Stimulated activated CD8-positive, alpha-beta memory T cell treated with anti-CD3 and anti-CD28 coated beads, Interleukin-7, amount 100 ng/mL, for 48 hours (primary cell): ENCODE measurements around the gene ERG.

Experiments used
- DNase-seq, 2 donors: peaks; one replicate each; pipeline ENCODE4 v3.0.0-alpha.2; 2020; ENCODE audit warnings: low read depth in 1 of 2; ENCODE audit errors: extremely low read depth in 1 of 2

The ERG gene

GRCh38 chr21:38396325-38396724, 102.0 kb downstream of the ERG start:
- DNase-seq, result no peak

- DNase-seq, result no peak
Measured at GRCh38 chr21:38395581-38395980, 102.7 kb downstream of the ERG start.

GRCh38 chr21:38392661-38393060, 105.6 kb downstream of the ERG start:
- no peak for DNase-seq

GRCh38 chr21:38389896-38390295, 108.4 kb downstream of the ERG start:
- DNase-seq, result no peak

- DNase-seq, result no peak
Measured at GRCh38 chr21:38389354-38389676, 109.0 kb downstream of the ERG start.

- DNase-seq, result no peak
Measured at GRCh38 chr21:38388647-38389353, 109.5 kb downstream of the ERG start.

GRCh38 chr21:38388203-38388602, 110.1 kb downstream of the ERG start:
- no peak for DNase-seq

- no peak for DNase-seq
Measured at GRCh38 chr21:38386967-38387366, 111.3 kb downstream of the ERG start.

GRCh38 chr21:38385427-38386175, 112.7 kb downstream of the ERG start:
- no peak for DNase-seq

- DNase-seq, result no peak
Measured at GRCh38 chr21:38384675-38385426, 113.4 kb downstream of the ERG start.

GRCh38 chr21:38384238-38384560, 114.1 kb downstream of the ERG start:
- no peak for DNase-seq

GRCh38 chr21:38383411-38384237, 114.7 kb downstream of the ERG start:
- no peak for DNase-seq

- no peak for DNase-seq
Measured at GRCh38 chr21:38380481-38381137, 117.7 kb downstream of the ERG start.

- no peak for DNase-seq
Measured at GRCh38 chr21:38379147-38379546, 119.1 kb downstream of the ERG start.

- DNase-seq, result no peak
Measured at GRCh38 chr21:38377165-38378088, 120.8 kb downstream of the ERG start.

GRCh38 chr21:38376693-38377092, 121.6 kb downstream of the ERG start:
- no peak for DNase-seq

GRCh38 chr21:38376235-38376634, 122.0 kb downstream of the ERG start:
- no peak for DNase-seq

GRCh38 chr21:38367646-38368045, 130.6 kb downstream of the ERG start:
- no peak for DNase-seq

- DNase-seq, result no peak
Measured at GRCh38 chr21:38365521-38365920, 132.8 kb downstream of the ERG start.

- no peak for DNase-seq
Measured at GRCh38 chr21:38363693-38364092, 134.6 kb downstream of the ERG start.
